ENCODE measurements around the gene PRSS50.

- TF ChIP-seq CTCF (IDR thresholded peaks at IDR 0.05; ENCODE audit: low read depth, low read length, poor library complexity, severe bottlenecking) (no peak), EZH2phosphoT487 (IDR thresholded peaks at IDR 0.05; ENCODE audit: borderline replicate concordance, low read length) (no peak)
Measured at GRCh38 chr3:46713050-46713897, 4.4 kb downstream of the PRSS50 start.
